SK-N-SH (cell line): ENCODE measurements around the gene SOX10. TPM values are rescaled to one million over a fixed set of nuclear protein-coding genes. Genes with fewer than 3 reads are reported as not detected.

Experiments
- CTCF ChIA-PET: fragments of 300-600, 350-600 bp; formaldehyde crosslinking; extraction: SDS; loops from one replicate; lab custom pipeline; 2021; lab: Yijun Ruan, JAX
- POLR2A ChIA-PET: fragments of 350-600 bp; sonication (Branson Sonifier 250); formaldehyde crosslinking; extraction: SDS; loops from one replicate; lab custom pipeline; 2020; ENCODE audit warnings: antibody characterized with exemption, inconsistent platforms; lab: Yijun Ruan, JAX
- DNase-seq: peaks from one replicate; pipeline ENCODE4 v3.0.0; 2012
- H2AFZ ChIP-seq: fragments of 200-600 bp; sonication (generic); 2 replicates; pipeline ENCODE4 v1.8.1; 2016; ENCODE audit warnings: antibody characterized with exemption, mild to moderate bottlenecking, low read depth
- H3F3A ChIP-seq: fragments of 200-600 bp; sonication (generic); replicated peaks from 2 replicates; pipeline ENCODE3; 2016; ENCODE audit warnings: antibody characterized with exemption, mild to moderate bottlenecking; ENCODE audit not compliant: insufficient read depth
- H3K27ac ChIP-seq, 2 experiments: fragments of 200-500 bp in 1 of 2; fragments of 200-600 bp in 1 of 2; sonication (Bioruptor generic) in 1 of 2; sonication (generic), shearing (Covaris generic) in 1 of 2; 2 replicates each; pipeline versions ENCODE4 v1.5.1 to v1.6.1; 2014 to 2016; ENCODE audit warnings: low read depth in 2 of 2, inconsistent platforms in 1 of 2, low read length in 1 of 2, mild to moderate bottlenecking in 1 of 2, mixed read lengths in 1 of 2
- H3K27me3 ChIP-seq: fragments of 200-600 bp; sonication (generic), shearing (Covaris generic); 2 replicates; pipeline ENCODE4 v1.6.1; 2016; ENCODE audit warnings: mixed run types; ENCODE audit not compliant: insufficient read depth
- H3K36me3 ChIP-seq, 2 experiments: fragments of 200-500 bp in 1 of 2; fragments of 200-600 bp in 1 of 2; sonication (Bioruptor generic) in 1 of 2; sonication (generic) in 1 of 2; replicated peaks in 1 of 2; 2 replicates each; pipeline versions ENCODE3 to v1.5.1; 2014 to 2016; ENCODE audit warnings: low read length in 1 of 2, mild to moderate bottlenecking in 1 of 2; ENCODE audit not compliant: insufficient read depth in 2 of 2, control insufficient read depth in 1 of 2
- H3K4me1 ChIP-seq, 2 experiments: fragments of 200-500 bp in 1 of 2; fragments of 200-600 bp in 1 of 2; sonication (Bioruptor generic) in 1 of 2; sonication (generic), shearing (Covaris generic) in 1 of 2; 2 replicates each; pipeline versions ENCODE4 v1.5.1 to v1.6.1; 2014 to 2016; ENCODE audit warnings: low read depth in 1 of 2, low read length in 1 of 2, mixed run types in 1 of 2; ENCODE audit not compliant: insufficient read depth in 2 of 2, control insufficient read depth in 1 of 2
- H3K4me2 ChIP-seq: fragments of 200-600 bp; sonication (generic), shearing (Covaris generic); 2 replicates; pipeline ENCODE4 v1.6.1; 2017; ENCODE audit warnings: mixed run types
- H3K4me3 ChIP-seq, 2 experiments: fragments of 200-500 bp in 1 of 2; fragments of 200-600 bp in 1 of 2; sonication (Bioruptor generic) in 1 of 2; sonication (generic), shearing (Covaris generic) in 1 of 2; 2 replicates each; pipeline versions ENCODE4 v1.5.1 to v1.8.1; 2014 to 2016; ENCODE audit warnings: low read depth in 2 of 2, inconsistent platforms in 1 of 2, low read length in 1 of 2, mild to moderate bottlenecking in 1 of 2, mixed read lengths in 1 of 2, moderate library complexity in 1 of 2
- H3K79me2 ChIP-seq: fragments of 200-600 bp; sonication (generic); 2 replicates; pipeline ENCODE4 v1.8.1; 2017; ENCODE audit warnings: mild to moderate bottlenecking; ENCODE audit not compliant: insufficient read depth
- H3K9ac ChIP-seq: fragments of 200-600 bp; sonication (generic); 2 replicates; pipeline ENCODE4 v1.6.1; 2017; ENCODE audit warnings: mixed run types
- H3K9me2 ChIP-seq: fragments of 200-600 bp; sonication (generic); 2 replicates; pipeline ENCODE4 v1.6.1; 2017; ENCODE audit warnings: mixed run types
- H3K9me3 ChIP-seq: fragments of 200-600 bp; sonication (generic); 2 replicates; pipeline ENCODE4 v1.6.1; 2017; ENCODE audit warnings: mixed run types, mild to moderate bottlenecking, moderate library complexity
- H4K20me1 ChIP-seq: fragments of 200-600 bp; sonication (generic); 2 replicates; pipeline ENCODE4 v1.6.1; 2017; ENCODE audit warnings: mild to moderate bottlenecking, mixed run types; ENCODE audit not compliant: insufficient read depth
- CHD2 ChIP-seq: fragments of 150-350 bp; IDR thresholded peaks from 2 replicates; pipeline ENCODE4 v1.6.1; 2018; ENCODE audit warnings: low read length; ENCODE audit not compliant: partially characterized antibody
- ELF1 ChIP-seq: IDR thresholded peaks from 2 replicates; pipeline ENCODE4 v1.4.0; 2012
- EP300 ChIP-seq, 2 experiments: IDR thresholded peaks; 2 replicates each; pipeline versions ENCODE4 v1.4.0 to v1.6.1; 2012; ENCODE audit warnings: borderline replicate concordance in 1 of 2, low read depth in 1 of 2, low read length in 1 of 2
- EZH2phosphoT487 ChIP-seq: fragments of 200-600 bp; sonication (generic); IDR thresholded peaks from 2 replicates; pipeline ENCODE4 v1.6.1; 2017; ENCODE audit warnings: low read depth, mixed run types, mild to moderate bottlenecking, antibody characterized with exemption, moderate library complexity, borderline replicate concordance
- FOSL2 ChIP-seq: IDR thresholded peaks from 2 replicates; pipeline ENCODE4 v1.4.0; 2012; ENCODE audit warnings: low read depth, mild to moderate bottlenecking, moderate library complexity, borderline replicate concordance
- FOXM1 ChIP-seq: IDR thresholded peaks from 2 replicates; pipeline ENCODE4 v1.4.0; 2012; ENCODE audit warnings: low read depth, mild to moderate bottlenecking
- GABPA ChIP-seq: IDR thresholded peaks from 2 replicates; pipeline ENCODE4 v1.4.0; 2012; ENCODE audit warnings: low read depth, mild to moderate bottlenecking
- GATA2 ChIP-seq: sonication (generic); formaldehyde crosslinking; IDR thresholded peaks from 2 replicates; pipeline ENCODE4 v1.5.0; 2020; ENCODE audit warnings: mild to moderate bottlenecking, missing genetic modification reagents
- IRF3 ChIP-seq: fragments of 150-350 bp; IDR thresholded peaks from 2 replicates; pipeline ENCODE4 v1.6.1; 2016; ENCODE audit warnings: mild to moderate bottlenecking, low read depth, low read length
- JUND ChIP-seq: IDR thresholded peaks from 2 replicates; pipeline ENCODE4 v1.4.0; 2012
- MXI1 ChIP-seq: IDR thresholded peaks from 2 replicates; pipeline ENCODE4 v1.6.1; 2012; ENCODE audit warnings: mild to moderate bottlenecking, low read depth, low read length, improper control_type of control experiment
- NFIC ChIP-seq: IDR thresholded peaks from 2 replicates; pipeline ENCODE4 v1.4.0; 2012; ENCODE audit warnings: borderline replicate concordance
- NRF1 ChIP-seq: IDR thresholded peaks from 2 replicates; pipeline ENCODE4 v1.6.1; 2012; ENCODE audit warnings: low read depth, mild to moderate bottlenecking, low read length
- POLR2AphosphoS5 ChIP-seq: IDR thresholded peaks from 2 replicates; pipeline ENCODE4 v1.6.1; 2012; ENCODE audit warnings: low read depth, low read length
- RAD21 ChIP-seq: IDR thresholded peaks from 2 replicates; pipeline ENCODE4 v1.6.1; 2012; ENCODE audit warnings: mild to moderate bottlenecking, low read length
- RFX5 ChIP-seq: IDR thresholded peaks from 2 replicates; pipeline ENCODE4 v1.6.1; 2012; ENCODE audit warnings: mild to moderate bottlenecking, improper control_type of control experiment, low read length
- RXRA ChIP-seq: IDR thresholded peaks from 2 replicates; pipeline ENCODE4 v1.4.0; 2012; ENCODE audit warnings: low read depth, mild to moderate bottlenecking, borderline replicate concordance
- SMC3 ChIP-seq: IDR thresholded peaks from 2 replicates; pipeline ENCODE4 v1.6.1; 2012; ENCODE audit warnings: low read depth, low read length, improper control_type of control experiment
- TAF1 ChIP-seq: IDR thresholded peaks from 2 replicates; pipeline ENCODE4 v1.6.1; 2012; ENCODE audit warnings: low read depth, mild to moderate bottlenecking, low read length, moderate library complexity, borderline replicate concordance
- TEAD4 ChIP-seq: IDR thresholded peaks from 2 replicates; pipeline ENCODE4 v1.4.0; 2012; ENCODE audit warnings: mild to moderate bottlenecking, borderline replicate concordance; ENCODE audit not compliant: insufficient read depth
- USF1 ChIP-seq: IDR thresholded peaks from 2 replicates; pipeline ENCODE4 v1.4.0; 2012; ENCODE audit warnings: low read depth, borderline replicate concordance
- WGBS: methylation state at CpG from one replicate; pipeline ENCODE4 v1.1.6; 2017; ENCODE audit warnings: low lambda C conversion rate; 5-methylcytosine and 5-hydroxymethylcytosine counted together
- polyA plus RNA-seq, 3 experiments: library from polyadenylated mRNA; depleted of rRNA; stranded (reverse); fragments of >200 nt; gene quantifications; 2 replicates each; pipeline ENCODE4 v1.2.3, GENCODE V29; 2012

The SOX10 gene
- polyA plus RNA-seq, 1 of the 3 experiments (the other 2 are of a cell fraction), result not detected

- H3F3A ChIP-seq, result no peaks in the 10 kb centered on the region
- no peak for DNase-seq
- H3K27me3 ChIP-seq, result no peaks in the 10 kb centered on the region
- ChIA-PET CTCF (interaction anchor here (1.3 kb wide), 1 partner anchor 22 kb away, joined by 3 read pairs; no protein-coding TSS in a partner anchor), POLR2A (interaction anchor here (0.8 kb wide), 1 partner anchor 38 kb away, joined by 3 read pairs; no protein-coding TSS in a partner anchor)
- H3K9me2 ChIP-seq, result no peaks in the 10 kb centered on the region
- no peak overlapping the region for H2AFZ ChIP-seq
- H3K9me3 ChIP-seq, result no peaks in the 10 kb centered on the region
- WGBS, result 100% methylated on average over 1 of the region's 8 CpGs
- no peak overlapping the region for H3K27ac ChIP-seq
- no peaks in the 10 kb centered on the region for H3K79me2 ChIP-seq
- TF ChIP-seq RAD21, result no peak
- no peak for TF ChIP-seq EZH2phosphoT487
- TF ChIP-seq EP300 (IDR thresholded peaks at IDR 0.05; ENCODE audit: borderline replicate concordance in 1 of 2, low read depth in 1 of 2, low read length in 1 of 2), result no peak
- TF ChIP-seq NRF1, result no peak
- no peak for TF ChIP-seq FOSL2
- TF ChIP-seq ELF1, result no peak
- no peak for TF ChIP-seq MXI1
- no peak for TF ChIP-seq USF1
- no peak for TF ChIP-seq NFIC
- TF ChIP-seq RXRA, result no peak
- TF ChIP-seq CHD2, result no peak
- no peak for TF ChIP-seq TAF1
- no peak for TF ChIP-seq SMC3
- TF ChIP-seq RFX5, result no peak
- TF ChIP-seq POLR2AphosphoS5, result no peak
- no peak overlapping the region for H3K4me3 ChIP-seq
- H3K4me2 ChIP-seq, result no peak overlapping the region
- no peaks in the 10 kb centered on the region for H4K20me1 ChIP-seq
- peaks cover 0 to 6% of the 10 kb centered on the region in 2 experiments for H3K36me3 ChIP-seq
- H3K4me1 ChIP-seq, result no peaks in the 10 kb centered on the region
- H3K9ac ChIP-seq, result no peak overlapping the region
Observed at GRCh38 chr22:37942133-37942532, 42.2 kb downstream of the SOX10 start.

GRCh38 chr22:37940698-37941376 is 43.5 kb downstream of the SOX10 start:
- no peaks in the 10 kb centered on the region for H3K79me2 ChIP-seq
- no peak overlapping the region for H3K9ac ChIP-seq
- CTCF ChIA-PET, result interaction anchor here (1.3 kb wide), 1 partner anchor 24 kb away, joined by 3 read pairs; no protein-coding TSS in a partner anchor
- H3K9me3 ChIP-seq, result no peaks in the 10 kb centered on the region
- H3K9me2 ChIP-seq, result no peaks in the 10 kb centered on the region
- H4K20me1 ChIP-seq, result no peaks in the 10 kb centered on the region
- no peak for DNase-seq
- no peak overlapping the region for H3K27ac ChIP-seq
- H2AFZ ChIP-seq, result no peak overlapping the region
- H3K27me3 ChIP-seq, result no peaks in the 10 kb centered on the region
- H3K4me1 ChIP-seq, result no peaks in the 10 kb centered on the region
- H3F3A ChIP-seq, result no peaks in the 10 kb centered on the region
- no peak overlapping the region for H3K4me2 ChIP-seq
- POLR2A ChIA-PET, result no interaction called here
- 84% methylated on average over 3 of the region's 12 CpGs for WGBS
- H3K36me3 ChIP-seq, result peaks cover 4 to 8% of the 10 kb centered on the region in 2 experiments
- no peak for TF ChIP-seq TAF1
- TF ChIP-seq NRF1, result no peak
- TF ChIP-seq NFIC, result no peak
- TF ChIP-seq MXI1, result no peak
- no peak for TF ChIP-seq GATA2 (CRISPR knock-in tag)
- TF ChIP-seq FOXM1, result no peak
- no peak for TF ChIP-seq GABPA
- TF ChIP-seq JUND, result no peak
- TF ChIP-seq CHD2, result no peak
- TF ChIP-seq SMC3, result no peak
- no peak for TF ChIP-seq TEAD4
- TF ChIP-seq IRF3, result no peak
- no peak overlapping the region for H3K4me3 ChIP-seq
